SK-N-MC (cell line): Measurements from ENCODE around the gene MSH6.

ENCODE experiments used
- DNase-seq: peaks from one replicate; pipeline ENCODE4 v3.0.0-alpha.2; 2011; ENCODE audit warnings: low read depth, low spot score
- H3K27ac ChIP-seq: fragments of 200-600 bp; sonication (generic); 2 replicates; pipeline ENCODE4 v1.5.1; 2016; ENCODE audit warnings: mixed run types
- H3K36me3 ChIP-seq: fragments of 200-600 bp; sonication (generic); 2 replicates; pipeline ENCODE4 v1.6.1; 2017; ENCODE audit warnings: antibody characterized with exemption, low read length, mixed read lengths; ENCODE audit not compliant: insufficient read depth
- H3K4me3 ChIP-seq: fragments of 200-600 bp; sonication (generic); 2 replicates; pipeline ENCODE4 v1.5.1; 2016
- H3K9ac ChIP-seq: fragments of 200-600 bp; sonication (generic); 2 replicates; pipeline ENCODE4 v1.8.0; 2017; ENCODE audit warnings: mixed run types, mixed read lengths; ENCODE audit not compliant: insufficient read length
- H3K9me3 ChIP-seq: fragments of 200-600 bp; sonication (generic); 2 replicates; pipeline ENCODE4 v1.6.1; 2017; ENCODE audit warnings: low read depth, mild to moderate bottlenecking, antibody characterized with exemption, low read length, moderate library complexity, mixed read lengths
- EZH2 ChIP-seq: fragments of 200-600 bp; sonication (generic); IDR thresholded peaks from one replicate; pipeline ENCODE4 v1.6.1; 2017; ENCODE audit warnings: antibody characterized with exemption
- FOXP2 ChIP-seq: optimal IDR thresholded peaks from 2 replicates; pipeline ENCODE3; 2011; ENCODE audit warnings: mild to moderate bottlenecking, moderate library complexity; ENCODE audit not compliant: insufficient read depth; ENCODE audit errors: extremely low read length, control extremely low read depth
- POLR2AphosphoS5 ChIP-seq: IDR thresholded peaks from 2 replicates; pipeline ENCODE4 v1.6.1; 2012; ENCODE audit warnings: mild to moderate bottlenecking, low read depth, low read length, borderline replicate concordance

Gene MSH6

GRCh38 chr2:47741637-47742036 is 41.3 kb upstream of the MSH6 start:
- Histone ChIP-seq H3K4me3 (no peak overlapping the region), H3K36me3 (no peaks in the 10 kb centered on the region), H3K27ac (no peak overlapping the region), H3K9ac (no peak overlapping the region), H3K9me3 (no peaks in the 10 kb centered on the region)
- no peak for DNase-seq
- no peak for TF ChIP-seq FOXP2
- no peak for TF ChIP-seq POLR2AphosphoS5
- no peak for TF ChIP-seq EZH2

- no peak overlapping the region for H3K27ac ChIP-seq
- H3K9ac ChIP-seq: no peak overlapping the region
- TF ChIP-seq FOXP2 (no peak), EZH2 (no peak), POLR2AphosphoS5 (no peak)
- no peaks in the 10 kb centered on the region for H3K9me3 ChIP-seq
- no peak overlapping the region for H3K4me3 ChIP-seq
- no peaks in the 10 kb centered on the region for H3K36me3 ChIP-seq
- no peak for DNase-seq
Measured at GRCh38 chr2:47744074-47744473, 38.9 kb upstream of the MSH6 start.

GRCh38 chr2:47747878-47748277 is 35.1 kb upstream of the MSH6 start:
- Histone ChIP-seq H3K36me3 (no peaks in the 10 kb centered on the region), H3K9ac (no peak overlapping the region), H3K4me3 (no peak overlapping the region), H3K27ac (no peak overlapping the region), H3K9me3 (no peaks in the 10 kb centered on the region)
- DNase-seq: no peak
- TF ChIP-seq EZH2 (no peak), POLR2AphosphoS5 (no peak), FOXP2 (no peak)

GRCh38 chr2:47751856-47752414 is 31.0 kb upstream of the MSH6 start:
- H3K9me3 ChIP-seq: no peaks in the 10 kb centered on the region

GRCh38 chr2:47767497-47767844 is 15.5 kb upstream of the MSH6 start:
- H3K9me3 ChIP-seq: no peaks in the 10 kb centered on the region
- 0 out of 2 replicates have a peak overlapping the region, but pooled peaks have one; percentile 10 for H3K4me3 ChIP-seq
- no peak for DNase-seq
- H3K36me3 ChIP-seq: no peaks in the 10 kb centered on the region
- no peak overlapping the region for H3K9ac ChIP-seq
- no peak for TF ChIP-seq FOXP2
- TF ChIP-seq POLR2AphosphoS5: no peak
- TF ChIP-seq EZH2: no peak
- no peak overlapping the region for H3K27ac ChIP-seq

More at GRCh38 chr2:47751856-47752414, 31.0 kb upstream of the MSH6 start:
- Histone ChIP-seq H3K36me3 (no peaks in the 10 kb centered on the region), H3K9ac (no peak overlapping the region), H3K4me3 (no peak overlapping the region), H3K27ac (no peak overlapping the region)
- TF ChIP-seq EZH2 (no peak), FOXP2 (no peak), POLR2AphosphoS5 (no peak)
- DNase-seq: no peak

- TF ChIP-seq POLR2AphosphoS5 (no peak), FOXP2 (no peak), EZH2 (no peak)
- no peaks in the 10 kb centered on the region for H3K36me3 ChIP-seq
- no peak for DNase-seq
- no peak overlapping the region for H3K9ac ChIP-seq
- H3K27ac ChIP-seq: no peak overlapping the region
- H3K9me3 ChIP-seq: no peaks in the 10 kb centered on the region
- H3K4me3 ChIP-seq: 0 out of 2 replicates have a peak overlapping the region, but pooled peaks have one; percentile 10
Measured at GRCh38 chr2:47767880-47768609, 14.9 kb upstream of the MSH6 start.

GRCh38 chr2:47769318-47769717 is 13.6 kb upstream of the MSH6 start:
- TF ChIP-seq FOXP2 (no peak), POLR2AphosphoS5 (no peak), EZH2 (no peak)
- H3K27ac ChIP-seq: no peak overlapping the region

GRCh38 chr2:47771211-47771610 is 11.7 kb upstream of the MSH6 start:
- TF ChIP-seq EZH2: no peak
- TF ChIP-seq FOXP2: no peak
- no peak for TF ChIP-seq POLR2AphosphoS5
- Histone ChIP-seq H3K27ac (no peak overlapping the region), H3K36me3 (no peaks in the 10 kb centered on the region), H3K9ac (no peak overlapping the region), H3K9me3 (no peaks in the 10 kb centered on the region), H3K4me3 (no peak overlapping the region)
- no peak for DNase-seq

More at GRCh38 chr2:47769318-47769717, 13.6 kb upstream of the MSH6 start:
- H3K36me3 ChIP-seq: no peaks in the 10 kb centered on the region
- DNase-seq: no peak
- no peaks in the 10 kb centered on the region for H3K9me3 ChIP-seq
- H3K4me3 ChIP-seq: no peak overlapping the region
- H3K9ac ChIP-seq: no peak overlapping the region
